SK-N-MC (cell line): ENCODE results near the gene SMOC1.

Experiments used
- FOXP2 ChIP-seq: optimal IDR thresholded peaks from 2 replicates; pipeline ENCODE3; 2011; ENCODE audit warnings: mild to moderate bottlenecking, moderate library complexity; ENCODE audit not compliant: insufficient read depth; ENCODE audit errors: extremely low read length, control extremely low read depth
- POLR2AphosphoS5 ChIP-seq: IDR thresholded peaks from 2 replicates; pipeline ENCODE4 v1.6.1; 2012; ENCODE audit warnings: mild to moderate bottlenecking, low read depth, low read length, borderline replicate concordance

DNA sequence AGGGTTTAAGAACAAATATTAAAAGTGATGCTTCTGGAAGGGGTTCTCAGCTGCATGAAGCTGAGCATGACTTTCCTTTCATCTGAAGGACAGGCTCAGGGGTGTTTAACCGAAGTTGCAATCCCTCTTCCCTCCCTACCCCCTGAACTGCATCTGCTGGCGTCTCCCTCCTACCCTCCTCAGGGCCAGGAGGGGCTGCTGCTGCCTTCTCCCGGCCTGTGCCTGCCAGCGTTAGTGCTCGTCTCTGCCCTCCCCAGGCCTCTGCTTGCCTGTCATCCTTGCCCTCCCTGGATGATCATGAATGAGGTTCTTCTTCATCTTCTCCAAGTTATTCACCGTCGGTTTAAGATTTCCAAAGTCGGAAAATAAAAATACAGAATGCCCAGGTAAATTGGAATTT, 12.2 kb downstream of the SMOC1 start:
- no peak for TF ChIP-seq POLR2AphosphoS5
- TF ChIP-seq FOXP2: no peak
